GM12801 (cell line): ENCODE data around the gene TPO.

Experiments used
- CTCF ChIP-seq: IDR thresholded peaks from one replicate; pipeline ENCODE4 v1.5.1; 2011; ENCODE audit warnings: control low read depth; ENCODE audit not compliant: insufficient read length; ENCODE audit errors: extremely low read depth

The TPO gene

GRCh38 chr2:1397350-1397749 is 15.9 kb upstream of the TPO start:
- no peak for TF ChIP-seq CTCF

- no peak for TF ChIP-seq CTCF
These were observed 15.1 kb upstream of the TPO start for GRCh38 chr2:1398191-1398590.

GRCh38 chr2:1400943-1401735 is 12.1 kb upstream of the TPO start:
- no peak for TF ChIP-seq CTCF

- no peak for TF ChIP-seq CTCF
These were observed 11.2 kb upstream of the TPO start for GRCh38 chr2:1402064-1402463.

- no peak for TF ChIP-seq CTCF
These were observed 9.7 kb upstream of the TPO start for GRCh38 chr2:1403565-1403964.

- TF ChIP-seq CTCF, result no peak
These were observed 8.1 kb upstream of the TPO start for GRCh38 chr2:1405124-1405523.

GRCh38 chr2:1405967-1406366 is 7.3 kb upstream of the TPO start:
- TF ChIP-seq CTCF, result no peak
